ENCODE measurements around the gene NUDT22.

The NUDT22 gene

GRCh38 chr11:64186492-64187165 lies 39.4 kb upstream of the NUDT22 start:
- H3K4me3 ChIP-seq (ENCODE audit: low read depth in 1 of 2, low read length in 2 of 2): no peak overlapping the region

GRCh38 chr11:64192434-64192833 lies 33.6 kb upstream of the NUDT22 start:
- Histone ChIP-seq H3K4me3 (ENCODE audit: low read depth in 1 of 2, low read length in 2 of 2) (no peak overlapping the region), H3K9me3 (ENCODE audit: low read length) (no peaks in the 10 kb centered on the region), H3K4me1 (ENCODE audit: insufficient read depth, low read length) (peaks cover 5% of the 10 kb centered on the region), H3K36me3 (ENCODE audit: insufficient read depth, low read length) (peaks cover 53% of the 10 kb centered on the region), H3K9ac (ENCODE audit: low read length) (no peak overlapping the region), H3K27ac (ENCODE audit: low read depth, low read length) (no peak overlapping the region), H3K27me3 (ENCODE audit: control insufficient read depth in 1 of 2, insufficient read depth in 2 of 2, low read length in 2 of 2) (no peaks in the 10 kb centered on the region)

More at GRCh38 chr11:64186492-64187165, 39.4 kb upstream of the NUDT22 start:
- no peaks in the 10 kb centered on the region for H3K9me3 ChIP-seq (ENCODE audit: low read length)
- no peak overlapping the region for H3K9ac ChIP-seq (ENCODE audit: low read length)
- no peaks in the 10 kb centered on the region for H3K27me3 ChIP-seq (ENCODE audit: control insufficient read depth in 1 of 2, insufficient read depth in 2 of 2, low read length in 2 of 2)
- no peak overlapping the region for H3K27ac ChIP-seq (ENCODE audit: low read depth, low read length)
- H3K36me3 ChIP-seq (ENCODE audit: insufficient read depth, low read length): peaks cover 8% of the 10 kb centered on the region
- peaks cover 30% of the 10 kb centered on the region for H3K4me1 ChIP-seq (ENCODE audit: insufficient read depth, low read length)

- Histone ChIP-seq H3K27me3 (ENCODE audit: control insufficient read depth in 1 of 2, insufficient read depth in 2 of 2, low read length in 2 of 2) (no peaks in the 10 kb centered on the region), H3K9me3 (ENCODE audit: low read length) (no peaks in the 10 kb centered on the region), H3K4me3 (ENCODE audit: low read depth in 1 of 2, low read length in 2 of 2) (no peak overlapping the region), H3K4me1 (ENCODE audit: insufficient read depth, low read length) (no peaks in the 10 kb centered on the region), H3K27ac (ENCODE audit: low read depth, low read length) (no peak overlapping the region), H3K9ac (ENCODE audit: low read length) (no peak overlapping the region), H3K36me3 (ENCODE audit: insufficient read depth, low read length) (peaks cover 80% of the 10 kb centered on the region)
Measured at GRCh38 chr11:64196626-64197025, 29.4 kb upstream of the NUDT22 start.

- no peaks in the 10 kb centered on the region for H3K27me3 ChIP-seq (ENCODE audit: control insufficient read depth in 1 of 2, insufficient read depth in 2 of 2, low read length in 2 of 2)
- peaks cover 89% of the 10 kb centered on the region for H3K36me3 ChIP-seq (ENCODE audit: insufficient read depth, low read length)
- no peaks in the 10 kb centered on the region for H3K9me3 ChIP-seq (ENCODE audit: low read length)
- H3K27ac ChIP-seq (ENCODE audit: low read depth, low read length): no peak overlapping the region
- H3K4me1 ChIP-seq (ENCODE audit: insufficient read depth, low read length): no peaks in the 10 kb centered on the region
- no peak overlapping the region for H3K4me3 ChIP-seq (ENCODE audit: low read depth in 1 of 2, low read length in 2 of 2)
- H3K9ac ChIP-seq (ENCODE audit: low read length): no peak overlapping the region
Measured at GRCh38 chr11:64198511-64198910, 27.6 kb upstream of the NUDT22 start.

GRCh38 chr11:64201543-64201942 lies 24.5 kb upstream of the NUDT22 start:
- no peaks in the 10 kb centered on the region for H3K27me3 ChIP-seq (ENCODE audit: control insufficient read depth in 1 of 2, insufficient read depth in 2 of 2, low read length in 2 of 2)
- H3K36me3 ChIP-seq (ENCODE audit: insufficient read depth, low read length): peaks cover 69% of the 10 kb centered on the region
- no peaks in the 10 kb centered on the region for H3K9me3 ChIP-seq (ENCODE audit: low read length)
- H3K9ac ChIP-seq (ENCODE audit: low read length): no peak overlapping the region
- no peak overlapping the region for H3K4me3 ChIP-seq (ENCODE audit: low read depth in 1 of 2, low read length in 2 of 2)
- peaks cover 12% of the 10 kb centered on the region for H3K4me1 ChIP-seq (ENCODE audit: insufficient read depth, low read length)
- no peak overlapping the region for H3K27ac ChIP-seq (ENCODE audit: low read depth, low read length)

- no peaks in the 10 kb centered on the region for H3K9me3 ChIP-seq (ENCODE audit: low read length)
- peaks cover 54% of the 10 kb centered on the region for H3K36me3 ChIP-seq (ENCODE audit: insufficient read depth, low read length)
- no peaks in the 10 kb centered on the region for H3K27me3 ChIP-seq (ENCODE audit: control insufficient read depth in 1 of 2, insufficient read depth in 2 of 2, low read length in 2 of 2)
- peaks cover 13% of the 10 kb centered on the region for H3K4me1 ChIP-seq (ENCODE audit: insufficient read depth, low read length)
- H3K4me3 ChIP-seq (ENCODE audit: low read depth in 1 of 2, low read length in 2 of 2): no peak overlapping the region
- no peak overlapping the region for H3K9ac ChIP-seq (ENCODE audit: low read length)
- no peak overlapping the region for H3K27ac ChIP-seq (ENCODE audit: low read depth, low read length)
Measured at GRCh38 chr11:64202992-64203391, 23.1 kb upstream of the NUDT22 start.

- Histone ChIP-seq H3K27ac (ENCODE audit: low read depth, low read length) (no peak overlapping the region), H3K9ac (ENCODE audit: low read length) (no peak overlapping the region), H3K36me3 (ENCODE audit: insufficient read depth, low read length) (peaks cover 49% of the 10 kb centered on the region), H3K27me3 (ENCODE audit: control insufficient read depth in 1 of 2, insufficient read depth in 2 of 2, low read length in 2 of 2) (no peaks in the 10 kb centered on the region), H3K4me1 (ENCODE audit: insufficient read depth, low read length) (peaks cover 15% of the 10 kb centered on the region), H3K9me3 (ENCODE audit: low read length) (no peaks in the 10 kb centered on the region), H3K4me3 (ENCODE audit: low read depth in 1 of 2, low read length in 2 of 2) (no peak overlapping the region)
Measured at GRCh38 chr11:64203421-64204079, 22.5 kb upstream of the NUDT22 start.

GRCh38 chr11:64204080-64204440 lies 22.0 kb upstream of the NUDT22 start:
- no peak overlapping the region for H3K4me3 ChIP-seq (ENCODE audit: low read depth in 1 of 2, low read length in 2 of 2)
- no peak overlapping the region for H3K9ac ChIP-seq (ENCODE audit: low read length)
- H3K4me1 ChIP-seq (ENCODE audit: insufficient read depth, low read length): peaks cover 15% of the 10 kb centered on the region
- peaks cover 46% of the 10 kb centered on the region for H3K36me3 ChIP-seq (ENCODE audit: insufficient read depth, low read length)
- no peaks in the 10 kb centered on the region for H3K9me3 ChIP-seq (ENCODE audit: low read length)
- H3K27me3 ChIP-seq (ENCODE audit: control insufficient read depth in 1 of 2, insufficient read depth in 2 of 2, low read length in 2 of 2): no peaks in the 10 kb centered on the region
- H3K27ac ChIP-seq (ENCODE audit: low read depth, low read length): no peak overlapping the region

- Histone ChIP-seq H3K4me1 (ENCODE audit: insufficient read depth, low read length) (peaks cover 15% of the 10 kb centered on the region), H3K27me3 (ENCODE audit: control insufficient read depth in 1 of 2, insufficient read depth in 2 of 2, low read length in 2 of 2) (no peaks in the 10 kb centered on the region), H3K9me3 (ENCODE audit: low read length) (no peaks in the 10 kb centered on the region), H3K4me3 (ENCODE audit: low read depth in 1 of 2, low read length in 2 of 2) (no peak overlapping the region), H3K36me3 (ENCODE audit: insufficient read depth, low read length) (peaks cover 45% of the 10 kb centered on the region), H3K27ac (ENCODE audit: low read depth, low read length) (no peak overlapping the region), H3K9ac (ENCODE audit: low read length) (no peak overlapping the region)
Measured at GRCh38 chr11:64204464-64204989, 21.5 kb upstream of the NUDT22 start.

GRCh38 chr11:64206457-64207255 lies 19.4 kb upstream of the NUDT22 start, which contains the start of gene FERMT3:
FERMT3 (plus strand) TSS chr11:64206721; CDS start chr11:64207365, 644 bp downstream.
- Histone ChIP-seq H3K4me1 (ENCODE audit: insufficient read depth, low read length) (peaks cover 15% of the 10 kb centered on the region), H3K27me3 (ENCODE audit: control insufficient read depth in 1 of 2, insufficient read depth in 2 of 2, low read length in 2 of 2) (no peaks in the 10 kb centered on the region), H3K27ac (ENCODE audit: low read depth, low read length) (peak within 1 kb of the TSS; percentile 79), H3K36me3 (ENCODE audit: insufficient read depth, low read length) (peaks cover 24% of the 10 kb centered on the region), H3K9me3 (ENCODE audit: low read length) (no peaks in the 10 kb centered on the region), H3K9ac (ENCODE audit: low read length) (no peak within 1 kb of the TSS), H3K4me3 (ENCODE audit: low read depth in 1 of 2, low read length in 2 of 2) (peak within 1 kb of the TSS; percentile 16 to 25)

All from muscle layer of colon (tissue), 2 donors.